ENCODE results near the gene FAF1.

DNA sequence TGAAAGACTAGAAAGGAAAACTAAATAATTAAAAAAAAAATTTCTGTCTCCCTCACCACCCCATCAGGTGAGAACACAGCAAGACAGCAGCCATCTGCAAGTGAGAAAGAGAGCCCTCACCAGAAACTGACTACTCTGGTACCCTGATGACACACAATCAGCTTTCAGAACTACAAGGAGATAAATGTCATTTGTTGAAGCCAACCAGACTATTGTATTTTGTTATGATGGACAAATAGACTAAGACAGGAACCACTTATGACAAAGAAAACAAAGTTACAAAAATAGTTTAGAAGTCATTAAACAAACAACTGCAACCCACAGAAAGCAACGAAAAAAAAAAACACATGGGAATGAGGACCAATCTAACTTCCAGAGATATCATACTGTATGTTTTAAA lies 98.3 kb downstream of the FAF1 start:
- TF ChIP-seq, protein P1, sequence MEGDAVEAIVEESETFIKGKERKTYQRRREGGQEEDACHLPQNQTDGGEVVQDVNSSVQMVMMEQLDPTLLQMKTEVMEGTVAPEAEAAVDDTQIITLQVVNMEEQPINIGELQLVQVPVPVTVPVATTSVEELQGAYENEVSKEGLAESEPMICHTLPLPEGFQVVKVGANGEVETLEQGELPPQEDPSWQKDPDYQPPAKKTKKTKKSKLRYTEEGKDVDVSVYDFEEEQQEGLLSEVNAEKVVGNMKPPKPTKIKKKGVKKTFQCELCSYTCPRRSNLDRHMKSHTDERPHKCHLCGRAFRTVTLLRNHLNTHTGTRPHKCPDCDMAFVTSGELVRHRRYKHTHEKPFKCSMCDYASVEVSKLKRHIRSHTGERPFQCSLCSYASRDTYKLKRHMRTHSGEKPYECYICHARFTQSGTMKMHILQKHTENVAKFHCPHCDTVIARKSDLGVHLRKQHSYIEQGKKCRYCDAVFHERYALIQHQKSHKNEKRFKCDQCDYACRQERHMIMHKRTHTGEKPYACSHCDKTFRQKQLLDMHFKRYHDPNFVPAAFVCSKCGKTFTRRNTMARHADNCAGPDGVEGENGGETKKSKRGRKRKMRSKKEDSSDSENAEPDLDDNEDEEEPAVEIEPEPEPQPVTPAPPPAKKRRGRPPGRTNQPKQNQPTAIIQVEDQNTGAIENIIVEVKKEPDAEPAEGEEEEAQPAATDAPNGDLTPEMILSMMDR (conservative IDR thresholded peaks at IDR 0.05; ENCODE audit: low read length): no peak
- TF ChIP-seq EZH2phosphoT487 (IDR thresholded peaks at IDR 0.05; ENCODE audit: borderline replicate concordance, low read depth, low read length): no peak

Data from OCI-LY7 (cell line).